ENCODE measurements around the gene CAND2.
"Not testable (repeated sequence)": the region's sequence is repeated elsewhere in the genome, so short reads cannot be mapped to it uniquely, and the experiment has no call there.

CAND2 gene

DNA sequence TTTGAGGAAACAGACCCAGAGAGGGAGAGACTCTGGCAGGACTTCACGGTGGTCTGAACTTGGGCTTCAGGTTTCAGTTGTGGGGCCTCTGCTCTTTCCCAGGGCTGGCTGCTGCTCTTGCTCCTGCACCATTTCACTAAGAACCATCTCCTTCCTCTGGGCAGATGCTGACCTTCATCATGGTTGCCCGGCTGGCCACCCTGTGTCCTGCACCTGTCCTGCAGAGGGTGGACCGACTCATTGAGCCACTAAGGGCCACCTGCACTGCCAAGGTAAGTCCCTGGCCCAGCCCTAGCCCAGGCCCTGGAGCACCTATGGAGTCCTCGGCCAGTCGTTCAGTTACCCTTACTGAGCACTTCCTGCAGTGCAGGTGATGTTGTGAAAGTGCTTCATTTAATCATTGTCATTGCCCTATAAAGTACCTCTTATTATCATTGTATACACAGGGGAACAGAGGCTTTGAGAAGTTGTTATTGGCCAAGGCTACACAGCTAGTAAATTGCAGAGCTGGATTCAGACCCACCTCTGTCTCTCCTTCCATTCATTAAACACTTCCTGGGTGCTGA, 34.9 kb downstream of the CAND2 start:
- DNase-seq (ENCODE audit: low read depth) = no peak

DNA sequence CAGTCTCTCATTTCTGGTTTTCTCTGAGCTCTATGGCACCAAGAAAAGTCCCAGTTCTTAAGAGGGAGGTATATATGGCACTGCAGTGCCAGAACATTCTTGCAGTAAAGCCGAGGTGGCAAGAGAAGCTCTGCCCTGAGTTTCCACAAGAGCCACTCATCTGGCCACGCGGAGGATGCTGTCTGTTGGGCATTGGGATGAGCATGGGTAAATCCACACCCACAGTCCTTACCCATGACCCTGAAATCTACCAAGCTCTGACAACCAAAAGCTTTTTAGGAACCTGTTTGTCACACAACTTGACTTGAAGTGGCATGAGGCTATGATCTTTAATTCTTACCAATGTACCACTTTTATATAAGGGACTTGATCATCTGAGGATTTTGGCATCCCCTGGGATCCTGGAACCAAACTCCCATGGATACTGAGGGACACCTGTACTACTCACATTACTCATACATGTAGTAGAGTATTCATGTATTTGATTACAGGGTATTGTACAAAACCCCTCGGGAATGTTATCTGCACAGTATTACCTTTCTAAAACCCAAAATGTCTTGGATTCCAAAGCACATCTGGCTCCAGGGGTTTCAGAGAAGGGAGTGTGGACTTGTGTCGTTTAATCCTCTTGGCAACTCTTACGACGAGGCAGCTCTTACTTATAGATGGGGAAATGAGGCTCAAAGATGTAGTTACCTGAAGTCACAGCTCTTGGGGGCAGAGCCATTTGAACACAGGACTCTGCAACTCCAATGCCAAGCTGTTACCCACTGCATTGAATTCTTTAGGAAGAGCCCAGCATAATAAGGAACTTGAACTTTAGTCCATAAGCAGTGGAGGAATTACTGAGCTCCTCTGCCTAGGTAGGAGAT, 36.1 kb downstream of the CAND2 start:
- no peak for DNase-seq (ENCODE audit: low read depth)

DNA sequence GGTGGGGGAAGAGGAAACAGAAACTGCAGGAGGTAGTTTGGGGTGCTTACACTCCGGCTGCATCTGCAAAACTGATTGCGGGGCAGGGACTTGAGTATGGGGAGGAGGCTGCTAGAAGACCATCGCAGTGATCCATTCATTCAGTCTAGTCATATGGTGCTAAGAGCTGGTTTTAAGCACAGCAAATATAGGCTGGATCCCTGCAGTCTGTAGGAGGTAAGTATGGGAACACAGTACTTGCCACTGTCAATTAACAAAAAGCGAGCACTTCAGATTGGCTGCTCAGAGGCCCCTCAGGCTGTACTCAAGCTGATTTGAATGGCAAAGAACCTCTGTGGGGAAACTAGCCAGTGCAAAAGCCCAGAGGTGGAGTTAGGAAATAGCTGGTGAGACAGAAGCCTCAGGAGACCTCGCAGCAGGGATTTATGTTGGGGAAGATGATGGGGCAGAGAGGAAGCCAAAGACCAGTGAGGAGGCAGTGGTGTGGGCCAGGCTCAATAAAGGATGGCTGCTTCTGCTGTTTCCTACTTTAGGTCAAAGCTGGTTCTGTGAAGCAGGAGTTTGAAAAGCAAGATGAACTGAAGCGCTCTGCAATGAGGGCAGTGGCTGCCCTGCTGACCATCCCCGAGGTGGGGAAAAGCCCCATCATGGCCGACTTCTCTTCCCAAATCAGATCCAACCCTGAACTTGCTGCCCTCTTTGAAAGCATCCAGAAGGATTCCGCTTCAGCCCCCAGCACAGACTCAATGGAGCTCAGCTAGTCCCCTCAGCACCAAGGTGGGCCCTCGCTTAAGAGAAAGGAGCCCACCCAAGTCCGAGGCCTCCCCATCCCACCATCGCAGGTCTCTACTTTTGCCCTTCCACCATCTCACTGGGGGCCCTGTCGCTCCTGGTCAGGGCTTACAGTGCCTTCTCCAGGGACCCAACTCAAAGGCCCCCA, 37.0 kb downstream of the CAND2 start:
- no peak for DNase-seq (ENCODE audit: low read depth)

DNA sequence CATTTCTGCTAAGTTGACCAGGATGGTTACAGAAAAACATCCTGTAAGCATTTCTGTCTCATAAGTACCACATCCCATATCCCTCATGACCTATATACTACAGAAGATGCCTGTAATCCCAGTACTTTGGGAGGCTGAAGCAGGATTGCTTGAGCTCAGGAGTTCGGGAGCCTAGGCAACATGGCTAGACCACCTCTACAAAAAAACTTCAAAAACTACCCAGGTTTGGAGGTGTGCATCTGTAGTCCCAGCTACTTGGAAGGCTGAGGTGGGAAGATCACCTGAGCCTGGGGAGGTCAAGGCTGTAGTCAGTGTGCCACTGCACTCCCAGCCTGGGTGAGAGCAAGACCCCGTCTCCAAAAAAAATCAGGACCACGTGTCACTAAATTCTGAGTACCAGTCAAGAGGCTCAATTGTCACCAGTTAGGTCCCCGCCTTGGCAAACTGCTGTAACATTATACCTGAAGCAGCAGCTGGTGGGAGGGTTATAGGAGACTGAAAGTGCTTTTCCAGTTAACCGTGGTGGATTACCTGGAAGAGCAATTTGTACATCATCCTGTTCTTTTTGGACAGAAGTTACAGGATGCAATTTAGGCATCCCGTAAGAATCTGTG, 38.7 kb downstream of the CAND2 start:
- DNase-seq (ENCODE audit: low read depth) = no peak

DNA sequence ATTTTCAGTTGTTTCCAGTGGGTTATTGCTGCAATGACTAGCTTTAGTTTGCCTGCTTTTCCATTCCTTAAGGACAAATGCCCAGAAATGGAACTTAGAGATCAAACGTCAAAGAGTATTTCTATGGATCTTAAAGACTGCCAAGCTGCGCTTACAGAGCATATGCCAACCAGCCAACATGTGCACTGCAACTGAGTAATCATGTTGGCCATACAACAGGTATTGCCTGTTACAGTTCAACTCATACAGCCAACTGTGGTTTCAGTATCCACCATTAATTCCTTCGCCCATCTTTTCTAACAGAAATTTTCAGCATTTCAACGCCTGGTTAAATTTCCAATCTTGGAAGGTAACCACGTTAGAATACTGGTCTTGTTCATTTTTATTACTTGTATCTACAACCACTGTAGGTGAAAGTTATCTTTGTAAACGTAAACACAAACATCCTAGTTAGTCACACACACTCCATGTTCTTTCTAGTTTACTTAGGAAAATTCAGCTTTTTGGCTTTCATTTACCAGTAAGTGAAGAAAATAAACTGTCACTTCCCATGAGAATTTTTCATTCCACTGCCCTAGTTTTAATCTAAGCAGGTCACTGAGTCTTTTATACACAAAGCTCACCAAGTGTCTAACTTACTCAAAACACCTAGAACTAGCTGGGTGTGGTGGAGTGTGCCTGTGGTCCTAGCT, 41.0 kb downstream of the CAND2 start:
- DNase-seq (ENCODE audit: low read depth) = no peak

DNA sequence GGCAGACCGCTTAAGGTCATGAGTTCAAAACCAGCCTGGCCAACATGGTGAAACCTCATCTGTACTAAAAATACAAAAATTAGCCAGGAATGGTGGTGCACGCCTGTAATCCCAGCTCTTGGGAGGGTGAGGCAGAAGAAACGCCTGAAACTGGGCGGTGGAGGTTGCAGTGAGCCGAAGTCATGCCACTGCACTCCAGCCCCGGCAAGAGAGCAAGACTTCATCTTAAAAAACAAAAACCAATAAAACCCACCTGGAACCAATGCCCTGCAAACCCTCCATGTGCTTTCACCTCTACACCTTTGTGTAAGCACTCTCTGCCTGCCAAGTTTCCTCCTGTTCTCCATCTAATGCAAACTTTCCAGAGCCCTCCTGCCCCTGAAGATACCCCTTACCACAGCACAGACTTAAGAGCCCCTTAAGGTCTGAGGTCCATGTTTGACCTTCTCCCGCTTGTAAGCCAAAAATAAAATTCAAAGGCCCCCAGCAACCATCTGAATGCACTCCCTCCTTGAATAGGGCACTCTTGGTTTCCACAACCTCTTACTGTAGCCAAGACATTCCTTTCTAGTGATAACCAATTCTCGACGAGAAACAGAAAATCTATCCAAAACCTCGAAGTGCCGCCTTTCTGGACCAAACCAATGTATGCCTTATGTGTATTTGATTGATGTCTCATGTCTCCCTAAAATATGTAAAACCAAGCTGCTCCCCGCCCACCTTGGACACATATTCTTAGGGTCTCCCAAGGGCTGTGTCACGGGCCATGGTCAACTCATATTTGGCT, 41.9 kb downstream of the CAND2 start:
- DNase-seq (ENCODE audit: low read depth) = no peak

DNA sequence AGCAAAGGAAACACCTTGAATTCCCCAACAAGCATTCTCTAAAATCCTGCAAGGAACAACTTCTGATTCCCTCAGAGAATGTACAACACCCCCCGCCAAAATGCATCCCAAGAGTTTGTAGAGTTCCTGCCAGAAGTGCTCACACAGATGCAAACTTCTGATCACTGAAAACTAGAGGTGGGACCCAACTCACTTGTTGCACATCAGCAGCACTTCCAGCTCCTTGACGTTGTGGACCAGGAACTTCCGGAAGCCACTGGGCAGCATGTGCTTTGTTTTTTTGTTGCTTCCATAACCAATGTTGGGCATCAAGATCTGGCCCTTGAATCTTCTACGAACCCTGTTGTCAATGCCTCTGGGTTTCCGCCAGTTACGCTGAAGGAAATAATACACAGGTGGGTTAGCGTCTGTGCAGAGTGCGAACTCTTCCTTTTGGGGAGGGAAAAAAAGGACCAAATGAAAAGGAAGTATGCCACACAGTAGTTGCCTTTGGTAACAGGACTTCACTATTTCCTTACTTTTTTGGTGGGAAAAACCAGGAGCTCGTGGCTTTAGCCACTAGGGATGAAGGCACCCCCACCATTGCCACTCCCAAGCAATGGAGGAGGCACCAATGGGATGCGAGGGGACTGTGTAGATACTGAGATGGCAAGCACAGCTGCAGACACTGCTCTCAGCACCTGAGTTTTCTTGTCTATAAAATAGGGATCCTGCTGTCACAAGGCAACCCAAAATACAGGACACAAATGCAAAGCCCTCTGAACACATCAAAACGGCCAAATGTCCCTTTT, 42.9 kb downstream of the CAND2 start:
- DNase-seq (ENCODE audit: low read depth) = no peak

DNA sequence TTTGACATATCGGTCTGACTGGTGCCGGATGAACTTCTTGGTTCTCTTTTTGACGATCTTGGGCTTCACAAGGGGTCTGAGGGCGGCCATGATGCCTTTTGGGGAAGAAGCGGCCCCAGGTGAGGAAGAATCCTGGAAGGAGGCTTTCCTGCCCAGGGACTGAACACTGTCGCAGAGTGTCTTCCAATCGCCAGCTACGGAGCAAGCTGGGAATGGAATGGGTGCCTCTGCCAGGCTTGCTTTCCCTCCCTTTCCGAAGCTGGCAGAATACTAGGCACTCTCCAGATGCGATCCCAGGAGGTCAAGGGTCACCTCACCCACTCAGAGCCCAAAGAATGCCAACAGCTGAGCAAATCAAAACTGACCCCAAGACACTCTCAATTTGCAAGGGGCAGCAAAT, 43.7 kb downstream of the CAND2 start:
- DNase-seq (ENCODE audit: low read depth) = not testable (repeated sequence)

DNA sequence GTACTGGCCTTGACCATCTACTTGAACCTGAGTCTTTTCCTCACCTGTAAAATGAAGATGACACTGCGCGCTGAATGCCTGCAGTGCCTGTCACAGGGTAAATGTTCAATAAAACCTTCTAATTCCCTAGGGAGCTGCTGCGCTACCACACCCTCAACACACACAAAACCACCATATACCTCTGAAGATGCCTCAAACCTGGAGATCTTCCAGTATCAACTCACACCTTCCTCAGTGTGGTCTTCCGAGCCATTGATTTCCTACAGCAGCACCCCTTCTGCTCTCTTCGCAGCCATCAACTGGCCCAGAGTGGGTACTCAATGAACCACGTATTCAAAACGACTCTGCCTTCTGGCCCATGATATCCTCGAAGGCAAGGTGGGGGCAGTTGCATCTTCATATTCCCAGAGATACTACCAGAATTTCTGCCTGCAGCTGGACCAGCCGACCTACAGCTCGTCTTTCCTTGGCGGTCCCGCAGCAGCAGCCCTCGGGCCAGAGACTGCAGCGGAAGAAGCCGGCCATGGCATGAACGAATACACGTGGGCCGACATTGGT, 44.2 kb downstream of the CAND2 start:
- DNase-seq (ENCODE audit: low read depth) = no peak

DNA sequence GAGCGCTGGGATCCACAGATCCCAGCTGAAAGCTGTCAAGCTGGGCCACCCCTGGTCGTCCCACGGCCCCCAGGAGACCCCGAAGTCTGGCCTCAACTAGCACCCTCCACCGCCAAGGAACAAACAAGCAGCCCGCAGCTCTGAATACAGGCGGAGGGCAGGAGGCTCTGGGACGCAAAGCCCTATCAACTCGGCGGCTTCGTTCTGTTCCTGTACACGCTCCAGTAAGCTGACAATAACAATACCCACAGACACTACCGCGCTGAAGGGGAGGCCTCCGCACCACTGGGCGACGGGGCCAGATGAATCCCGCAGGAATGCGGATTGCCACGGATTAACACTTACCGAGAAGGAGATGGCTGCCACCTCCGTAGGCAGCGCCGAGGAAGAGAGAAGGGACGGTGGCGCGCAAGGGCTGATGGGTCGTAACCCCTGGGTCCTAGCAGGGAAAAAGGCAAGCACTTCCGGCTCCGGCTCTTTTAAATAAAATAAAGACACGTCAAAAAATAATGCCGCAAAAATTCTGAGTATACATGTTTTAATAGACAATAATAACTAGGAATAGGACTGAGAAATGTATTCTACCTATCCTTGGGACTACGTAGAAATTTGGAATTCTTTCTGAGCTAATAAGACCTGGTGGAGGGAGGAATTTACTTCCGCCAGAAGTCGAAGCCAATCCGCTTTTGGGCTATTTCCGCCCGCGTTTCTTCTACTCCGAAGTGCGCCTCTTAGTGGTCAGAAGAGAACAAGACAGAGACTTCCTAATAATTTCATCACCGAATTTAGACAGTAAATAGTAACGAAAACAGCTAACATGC, 44.9 kb downstream of the CAND2 start, which contains the start of gene RPL32:
Gene RPL32, minus strand, starts transcription at position 417 of the 821 bp plus-strand sequence. CDS start 1,328 bp downstream, outside the sequence.
- peak; percentile 61 for DNase-seq (ENCODE audit: low read depth)

DNA sequence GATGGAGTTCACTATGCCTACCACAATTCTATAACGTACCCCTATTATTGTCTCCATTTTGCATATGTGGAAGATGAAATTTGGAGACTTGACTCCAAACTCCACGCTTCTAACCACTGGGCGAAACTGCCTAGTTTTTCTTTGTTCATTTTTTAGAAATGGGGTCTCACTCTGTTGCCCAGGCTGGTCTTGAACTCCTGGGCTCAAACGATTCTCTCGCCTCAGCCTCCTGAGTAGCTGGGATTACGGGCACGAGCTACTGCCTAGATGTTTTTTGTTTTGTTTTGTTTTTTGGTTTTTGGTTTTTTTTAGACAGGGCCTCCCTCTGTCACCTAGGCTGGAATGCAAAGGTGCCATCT, 45.5 kb downstream of the CAND2 start:
- DNase-seq (ENCODE audit: low read depth) = no peak

DNA sequence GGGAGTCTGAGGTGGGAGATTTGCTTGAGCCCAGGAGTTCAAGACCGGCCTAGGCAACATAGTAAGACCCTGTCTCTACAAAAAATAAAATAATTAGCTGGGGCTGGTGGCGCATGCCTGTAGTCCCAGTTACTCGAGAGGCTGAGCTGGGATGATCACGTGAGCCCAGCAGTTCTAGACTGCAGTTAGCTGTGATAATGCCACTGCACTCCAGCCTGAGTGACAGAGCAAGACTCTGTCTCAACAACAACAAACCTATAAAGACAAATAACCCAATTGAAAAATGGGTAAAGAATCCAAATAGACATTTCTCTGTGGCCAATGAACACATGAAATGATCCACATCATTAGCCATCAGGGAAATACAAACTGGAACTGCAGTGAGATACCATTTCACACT, 46.0 kb downstream of the CAND2 start:
- DNase-seq (ENCODE audit: low read depth) = no peak

DNA sequence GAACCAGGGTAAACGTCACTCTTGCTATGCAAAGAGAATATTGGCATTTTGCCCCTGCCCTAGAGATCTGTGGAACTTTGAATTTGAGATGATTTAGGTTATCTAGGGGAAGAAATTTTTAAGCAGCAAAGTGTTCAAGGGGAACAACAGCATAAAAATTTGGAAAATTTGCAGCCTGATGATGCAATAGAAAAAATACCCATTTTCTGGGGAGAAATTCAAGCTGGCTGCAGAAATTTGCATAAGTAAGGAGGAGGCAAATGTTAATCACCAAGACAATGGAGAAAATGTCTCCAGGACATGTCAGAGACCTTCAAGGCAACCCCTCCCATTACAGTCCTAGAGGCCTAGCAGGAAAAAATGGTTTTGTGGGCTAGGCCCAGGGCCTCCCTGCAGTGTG, 49.3 kb downstream of the CAND2 start:
- DNase-seq (ENCODE audit: low read depth) = no peak

DNA sequence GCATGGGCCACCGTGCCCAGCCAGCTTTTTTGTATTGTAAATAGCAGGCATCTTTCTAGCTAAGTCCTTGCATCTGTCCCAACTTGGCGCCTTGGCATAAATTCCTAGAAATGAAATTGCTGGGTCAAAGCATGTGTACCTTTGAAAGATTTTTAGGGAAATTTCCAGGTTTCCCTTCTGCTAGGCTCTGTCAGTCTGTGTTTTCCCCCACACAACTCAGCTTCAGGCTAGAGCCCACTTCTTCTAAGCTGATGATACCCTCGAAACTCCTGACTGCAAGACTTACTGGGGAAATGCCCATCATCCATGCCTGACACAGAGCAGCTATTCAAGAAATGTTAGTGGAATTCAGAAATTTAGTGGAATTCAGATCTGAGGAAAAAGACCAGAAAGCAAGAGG, 55.7 kb downstream of the CAND2 start:
- no peak for DNase-seq (ENCODE audit: low read depth)

DNA sequence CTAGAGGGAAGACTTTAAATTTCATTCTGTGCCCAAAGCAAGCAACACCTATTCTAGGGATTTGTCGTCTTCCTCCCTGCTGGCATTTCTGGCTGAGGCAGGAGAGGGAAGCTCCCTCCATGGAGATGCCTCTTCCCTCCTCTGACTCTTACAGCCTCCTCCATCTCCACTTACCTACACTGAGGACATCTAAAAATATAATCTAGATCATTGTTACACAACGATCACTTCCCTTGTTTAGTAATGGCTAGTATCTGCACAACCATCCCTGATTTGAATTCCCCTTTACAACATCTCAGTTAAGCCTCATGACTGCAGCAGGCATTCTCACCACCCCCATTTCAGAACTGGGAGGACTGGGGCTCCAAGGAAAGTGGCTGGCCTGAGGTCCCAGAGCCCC, 57.4 kb downstream of the CAND2 start:
- not testable (repeated sequence) for DNase-seq (ENCODE audit: low read depth)

DNA sequence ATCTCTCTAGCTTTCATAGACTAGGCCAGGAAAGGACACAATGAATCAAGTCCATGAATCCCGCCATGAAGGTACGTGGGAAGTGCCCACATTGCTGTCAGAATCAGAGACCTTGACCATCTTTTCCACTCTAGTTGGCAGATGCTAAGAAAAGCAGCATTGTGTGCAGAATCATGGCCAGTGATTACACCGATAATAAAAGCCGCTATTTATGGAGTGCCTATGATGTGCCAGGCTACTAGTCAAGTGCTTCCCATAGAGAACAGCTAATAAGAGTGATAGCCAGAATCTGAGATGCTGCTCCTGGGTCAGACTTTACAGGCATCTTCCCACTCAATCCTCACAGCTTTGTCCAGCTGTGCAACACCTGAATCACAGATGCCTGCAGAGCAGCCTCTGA, 58.1 kb downstream of the CAND2 start:
- no peak for DNase-seq (ENCODE audit: low read depth)

DNA sequence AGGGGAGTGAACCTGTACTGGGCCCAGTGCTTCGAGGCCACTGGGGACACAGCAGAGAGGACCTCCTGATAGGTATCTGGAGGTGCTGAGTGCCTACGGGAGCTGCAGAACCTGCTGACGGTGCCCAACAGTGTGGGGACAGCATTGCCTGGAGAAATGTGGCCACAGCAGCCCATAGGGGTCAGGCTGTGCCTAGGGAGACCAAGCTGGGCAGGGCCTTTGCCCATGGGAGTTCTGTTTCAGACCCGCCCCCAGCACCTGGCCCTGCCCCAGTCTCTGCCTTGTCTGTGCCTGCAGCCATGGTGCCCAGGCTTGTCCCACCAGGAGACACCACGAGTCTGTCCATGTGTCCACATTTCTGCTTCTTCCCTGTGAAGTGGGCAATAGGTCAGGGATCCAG, 60.1 kb downstream of the CAND2 start:
- no peak for DNase-seq (ENCODE audit: low read depth)

DNA sequence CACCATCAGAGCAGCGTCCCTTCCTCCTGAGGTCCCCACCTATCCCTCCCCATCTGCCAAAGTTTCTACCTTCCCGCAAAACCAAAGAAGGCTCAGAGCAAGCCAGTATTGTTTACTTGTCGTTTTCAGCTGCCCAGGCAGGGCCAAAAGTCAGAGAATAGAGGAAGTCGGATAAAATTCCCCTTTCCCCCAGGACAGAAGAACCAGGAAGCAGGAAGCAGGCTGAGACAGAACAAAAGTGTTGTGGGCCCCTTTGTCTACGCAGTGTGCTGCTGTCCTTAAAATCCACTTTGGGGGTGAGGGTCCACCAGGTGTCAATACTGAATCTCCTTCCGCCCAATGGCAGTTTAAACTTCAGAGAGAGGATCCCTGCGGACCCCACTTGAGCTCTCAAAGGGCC, 63.4 kb downstream of the CAND2 start:
- no peak for DNase-seq (ENCODE audit: low read depth)

DNA sequence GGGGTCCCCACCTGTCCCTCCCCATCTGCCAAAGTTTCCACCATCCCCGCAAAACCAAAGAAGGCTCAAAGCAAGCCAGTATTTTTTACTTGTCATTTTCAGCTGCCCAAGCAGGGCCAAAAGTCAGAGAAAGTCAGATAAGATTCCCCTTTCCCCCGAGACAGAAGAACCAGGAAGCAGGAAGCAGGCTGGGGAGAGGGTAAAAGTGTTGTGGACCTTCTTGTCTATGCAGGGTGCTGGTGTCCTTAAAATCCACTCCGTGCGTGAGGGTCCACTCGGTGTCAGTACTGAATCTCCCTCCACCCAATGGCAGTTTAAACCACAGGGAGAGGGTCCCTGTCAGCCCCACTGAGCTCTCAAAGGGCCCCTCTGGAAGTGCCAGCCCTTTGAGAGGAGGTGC, 65.1 kb downstream of the CAND2 start:
- no peak for DNase-seq (ENCODE audit: low read depth)

Data from stimulated activated CD8-positive, alpha-beta memory T cell treated with anti-CD3 and anti-CD28 coated beads, Interleukin-7, amount 100 ng/mL, for 24 hours (primary cell).